HTR-8/SVneo (cell line): ENCODE results near the gene CBR3.

Source experiments
- DNase-seq: peaks from one replicate; pipeline ENCODE4 v3.0.0; 2011; ENCODE audit warnings: low spot score, mixed read lengths; ENCODE audit not compliant: insufficient read length
- FAIRE-seq: peaks from 2 replicates; lab custom pipeline; 2011; peaks lifted over from hg19 to GRCh38; lab: Jason Lieb, UNC

CBR3 gene

DNA sequence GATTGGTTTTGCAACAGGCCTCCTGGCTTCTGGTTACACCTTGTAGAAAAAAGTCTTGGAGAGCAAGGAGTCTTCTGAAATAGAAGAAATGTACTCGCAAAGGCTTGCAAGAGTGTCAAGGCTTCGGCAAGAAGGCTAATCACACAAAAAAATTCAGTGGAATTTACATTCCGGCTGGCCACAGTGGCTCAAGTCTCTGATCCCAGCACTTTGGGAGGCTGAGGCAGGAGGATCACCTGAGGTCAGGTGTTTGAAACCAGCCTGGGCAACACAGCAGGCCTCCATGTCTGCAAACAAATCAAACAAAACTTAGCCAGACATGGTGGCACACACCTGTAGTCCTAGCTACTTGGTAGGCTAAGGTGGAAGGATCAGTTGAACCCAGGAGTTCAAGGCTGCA lies 14.0 kb downstream of the CBR3 start:
- DNase-seq (no peak), FAIRE-seq (no peak)

DNA sequence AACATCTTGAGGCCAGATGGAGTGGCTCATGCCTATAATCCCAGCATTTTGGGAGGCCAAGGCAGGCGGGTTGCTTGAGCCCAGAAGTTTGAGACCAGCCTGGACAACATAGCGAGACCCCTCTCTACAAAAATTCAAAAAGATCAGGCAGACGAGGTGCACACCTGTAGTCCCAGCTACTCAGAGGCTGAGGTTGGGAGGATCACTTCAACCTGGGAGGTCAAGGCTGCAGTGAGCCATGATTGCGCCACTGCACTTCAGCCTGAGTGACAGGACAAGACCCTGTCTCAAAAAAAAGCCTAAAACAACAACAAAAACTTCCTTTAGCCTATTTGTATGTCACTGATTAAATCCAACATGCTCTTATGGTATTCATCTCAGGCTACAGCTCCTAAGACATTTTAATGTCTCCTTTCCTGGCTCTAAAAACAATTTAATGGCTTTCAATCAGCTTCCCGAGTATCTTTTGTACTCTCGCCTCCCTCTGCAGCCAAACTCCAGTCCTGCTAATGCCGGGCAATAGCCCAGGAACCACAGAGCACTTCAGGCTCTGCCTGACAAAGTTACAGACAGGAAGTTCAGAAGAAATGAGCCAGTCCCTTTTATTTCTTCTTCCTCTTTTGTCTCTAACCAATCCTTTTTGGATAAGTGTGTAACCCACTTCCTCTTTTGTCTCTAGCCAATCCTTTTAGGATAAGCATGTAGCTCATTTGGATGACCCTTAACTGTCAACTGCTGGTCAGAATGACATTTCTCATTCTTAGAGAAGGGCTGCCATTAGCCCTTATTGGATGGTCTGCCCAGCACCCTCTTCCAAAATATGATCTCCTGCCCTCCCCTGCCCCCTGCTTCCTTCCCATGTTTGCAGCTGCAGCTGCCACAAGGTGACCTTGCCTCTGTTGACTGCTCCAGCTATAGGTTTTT lies 15.2 kb downstream of the CBR3 start:
- FAIRE-seq = no peak

GRCh38 chr21:36155603-36156338 lies 20.9 kb downstream of the CBR3 start:
- no peak for DNase-seq
- no peak for FAIRE-seq

More for the DNA sequence above, 15.2 kb downstream of the CBR3 start:
- no peak for DNase-seq

DNA sequence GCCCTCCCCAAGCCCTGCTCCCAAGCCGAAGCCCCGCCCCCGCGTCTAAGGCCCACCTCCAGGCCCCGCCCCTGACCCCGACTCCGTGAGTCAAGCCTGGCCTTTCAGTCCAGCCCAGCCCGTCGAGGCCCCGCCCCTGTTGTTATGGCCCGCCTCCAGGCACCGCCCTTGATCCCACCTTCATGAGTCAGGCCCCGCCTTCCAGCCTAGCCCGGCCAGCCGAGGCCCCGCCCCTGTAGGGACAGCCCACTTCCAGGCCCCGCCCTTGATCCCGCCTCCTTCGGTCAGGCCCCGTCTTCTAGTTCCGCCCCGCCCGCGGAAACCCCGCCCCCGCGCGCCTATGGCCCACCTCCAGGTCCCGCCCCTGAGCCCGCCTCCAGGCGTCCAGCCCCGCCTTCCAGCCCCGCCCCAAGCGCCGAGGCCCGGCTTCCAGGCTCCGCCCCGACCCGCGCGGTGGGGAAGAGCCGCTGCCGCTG lies 21.5 kb downstream of the CBR3 start:
- FAIRE-seq (peak; percentile 92), DNase-seq (peak; percentile 94)

DNA sequence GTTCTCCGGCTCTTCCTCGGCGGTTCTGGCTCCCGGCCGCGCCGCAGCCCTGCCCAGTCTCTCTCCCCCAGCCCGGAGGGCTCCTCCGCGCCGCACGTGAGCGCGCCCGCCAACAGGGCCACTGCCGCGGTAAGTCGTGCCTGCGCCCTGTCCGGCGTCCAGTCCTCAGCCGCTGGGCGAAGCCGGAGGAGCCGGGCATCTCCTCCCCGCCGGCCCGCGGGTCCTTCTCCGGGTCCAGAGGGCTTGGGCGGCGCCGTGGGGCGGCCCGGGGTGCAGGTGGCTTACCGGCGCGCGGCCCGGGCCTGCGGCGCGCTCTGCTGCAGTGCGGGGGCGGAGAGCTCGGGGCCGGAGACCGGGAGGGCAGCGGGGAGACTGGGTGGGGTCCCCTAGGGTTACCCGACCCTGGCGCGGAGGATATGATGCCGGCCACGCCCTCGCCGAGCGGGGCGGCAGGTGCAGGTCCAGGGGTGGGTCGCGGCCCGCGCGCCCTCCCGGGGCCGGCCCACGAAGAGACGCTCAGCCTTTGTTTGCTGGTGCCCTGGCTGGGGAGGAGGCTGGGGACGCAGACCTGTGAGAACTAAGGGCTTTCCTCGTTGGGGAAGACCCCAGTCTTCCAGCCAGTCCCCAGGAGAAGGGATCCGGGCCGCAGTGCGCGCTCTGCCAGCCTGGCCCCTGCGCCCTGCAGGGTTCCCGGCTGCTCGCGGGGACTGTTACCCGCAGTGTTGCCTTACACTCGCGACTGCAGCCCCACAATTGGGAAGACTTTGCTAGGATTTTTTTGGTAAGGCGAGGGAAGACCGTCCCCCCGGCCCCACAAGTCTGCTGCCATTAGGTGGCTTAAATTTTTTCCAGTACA lies 22.2 kb downstream of the CBR3 start, which contains the start of gene DOP1B:
TSS of gene DOP1B (plus strand) at position 10 of the 856 bp plus-strand sequence. CDS start 7,910 bp downstream, outside the sequence.
- DNase-seq = peak; percentile 28
- FAIRE-seq = no peak

DNA sequence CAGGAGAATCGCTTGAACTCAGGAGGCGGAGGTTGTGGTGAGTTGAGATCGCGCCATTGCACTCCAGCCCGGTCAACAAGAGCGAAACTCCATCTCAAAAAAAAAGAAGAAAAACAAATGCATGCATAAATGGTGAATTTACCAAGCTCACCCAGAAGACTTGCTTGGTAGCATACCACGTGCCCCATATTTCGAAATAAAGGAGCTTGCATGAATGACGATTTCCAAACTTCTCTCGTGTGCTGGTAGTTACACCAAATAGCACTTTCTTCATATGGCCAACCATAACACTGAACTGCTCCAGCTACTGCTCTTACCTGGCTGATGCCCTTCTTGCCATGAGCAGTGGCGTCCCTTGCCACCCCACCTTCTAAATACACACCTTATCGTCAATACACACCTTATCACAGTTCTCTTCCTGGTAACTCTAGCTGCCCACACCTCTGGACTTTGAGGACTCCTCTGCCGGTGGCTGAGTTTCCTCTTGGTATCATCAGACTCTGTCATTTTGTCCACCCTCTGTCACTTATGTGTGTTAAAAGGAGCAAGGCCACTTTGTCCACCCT lies 24.6 kb downstream of the CBR3 start:
- FAIRE-seq = no peak
- DNase-seq = no peak

- no peak for FAIRE-seq
- DNase-seq = no peak
These were observed 25.9 kb downstream of the CBR3 start for GRCh38 chr21:36160850-36161178.

- no peak for DNase-seq
These were observed 27.8 kb downstream of the CBR3 start for GRCh38 chr21:36162631-36163030.

DNA sequence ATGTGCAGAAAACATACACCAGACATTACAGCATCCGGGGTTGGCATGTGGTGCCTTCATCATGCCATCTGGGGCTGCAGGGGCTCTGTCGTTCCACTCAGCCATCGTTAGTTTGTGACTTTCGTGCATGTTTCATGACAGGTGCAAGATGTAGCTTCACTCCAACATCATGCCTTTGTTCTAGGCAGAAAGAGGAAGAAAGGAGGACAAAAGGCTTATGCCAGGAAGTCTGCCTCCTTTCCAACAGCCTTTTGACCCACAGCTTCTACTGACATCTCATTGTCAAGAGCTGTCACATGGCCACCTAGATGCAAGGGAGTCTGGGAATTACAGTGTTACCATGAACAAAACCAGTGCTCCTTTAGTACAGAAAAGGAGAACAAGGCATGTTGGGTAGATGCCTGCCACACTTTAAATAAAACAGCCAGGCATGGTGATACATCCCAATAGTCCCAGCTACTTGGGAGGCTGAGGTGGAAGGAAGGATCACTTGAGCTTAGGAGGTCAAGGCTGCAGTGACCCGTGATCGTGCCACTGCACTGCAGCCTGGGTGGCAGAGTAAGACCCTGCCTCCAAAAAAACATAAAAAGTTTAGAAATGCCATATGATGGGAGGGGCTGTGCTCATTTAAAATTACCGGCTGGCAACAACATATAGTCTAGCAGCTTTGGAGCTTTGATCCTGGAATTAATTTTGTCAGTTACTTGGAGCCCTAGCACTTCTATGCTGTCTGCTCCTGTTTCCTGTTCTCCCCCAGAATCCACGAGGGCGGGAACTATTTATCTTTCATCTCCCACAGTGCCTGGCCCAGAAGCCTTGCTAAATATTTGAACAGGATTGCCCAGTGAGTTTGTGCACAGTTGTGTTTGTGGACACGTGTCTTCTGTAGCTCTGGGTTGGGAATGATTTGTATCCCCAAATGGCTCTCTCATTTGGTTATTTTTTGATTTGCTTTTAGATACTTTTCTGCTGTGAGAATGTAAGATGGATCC lies 29.2 kb downstream of the CBR3 start:
- DNase-seq (no peak), FAIRE-seq (no peak)

More at GRCh38 chr21:36162631-36163030, 27.8 kb downstream of the CBR3 start:
- no peak for FAIRE-seq

GRCh38 chr21:36165356-36165755 lies 30.5 kb downstream of the CBR3 start:
- DNase-seq = no peak
- no peak for FAIRE-seq

GRCh38 chr21:36166705-36167104 lies 31.8 kb downstream of the CBR3 start:
- no peak for FAIRE-seq
- DNase-seq = peak; percentile 51

- no peak for FAIRE-seq
These were observed 32.7 kb downstream of the CBR3 start for GRCh38 chr21:36167541-36167940.

DNA sequence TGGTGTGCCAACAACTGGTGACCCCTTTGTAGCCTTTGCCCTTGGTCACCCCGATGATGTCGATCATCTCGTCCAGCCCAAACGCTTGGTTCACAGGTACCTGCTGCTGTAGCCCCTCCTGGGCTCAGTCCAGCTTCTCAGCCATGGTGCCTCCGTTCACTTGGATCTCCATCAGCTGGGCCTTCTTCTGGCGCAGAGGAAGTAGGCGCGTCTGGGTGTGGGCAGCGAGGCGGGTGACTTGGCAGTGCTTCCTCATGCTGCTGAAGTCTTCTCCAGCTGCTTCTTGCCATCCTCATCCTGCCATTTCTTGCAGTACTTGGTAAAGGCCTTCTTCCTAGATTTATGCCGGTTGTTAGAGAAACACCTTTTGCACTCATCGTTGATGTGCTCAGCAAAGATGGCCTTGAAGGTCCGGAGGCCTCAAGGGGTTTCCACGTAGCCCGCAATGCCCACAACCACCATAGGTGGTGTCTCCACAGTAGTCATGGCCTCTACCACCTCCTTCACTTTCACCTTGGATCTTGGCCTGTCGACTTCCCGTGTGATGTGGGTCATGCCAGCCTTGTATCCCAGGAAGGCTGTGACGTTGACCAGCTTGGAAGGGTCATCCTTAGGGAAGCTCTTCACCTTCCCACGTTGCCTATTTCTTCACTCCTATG lies 34.7 kb downstream of the CBR3 start:
- DNase-seq = no peak
- FAIRE-seq = no peak

More at GRCh38 chr21:36167541-36167940, 32.7 kb downstream of the CBR3 start:
- DNase-seq = no peak

DNA sequence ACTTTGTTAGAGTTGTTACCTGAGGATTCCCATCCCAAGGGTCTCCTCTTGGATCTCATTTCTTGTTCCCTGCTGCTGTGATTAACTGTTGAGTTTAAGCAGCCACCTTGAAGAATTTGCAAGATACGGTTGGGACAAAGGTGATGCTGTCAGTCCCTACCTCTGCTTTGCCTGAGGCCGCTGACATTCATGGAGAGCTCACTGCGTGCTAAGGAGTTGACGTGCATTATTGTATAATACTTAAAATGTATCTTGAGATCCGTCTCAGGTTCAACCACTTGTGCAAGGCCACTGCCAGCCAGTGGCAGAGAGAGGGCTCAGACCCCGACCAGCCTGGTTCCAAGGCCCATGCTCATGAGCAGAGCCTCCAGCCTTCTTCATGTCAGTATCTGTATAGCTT lies 35.9 kb downstream of the CBR3 start:
- DNase-seq (no peak), FAIRE-seq (no peak)

- FAIRE-seq = no peak
These were observed 36.5 kb downstream of the CBR3 start for GRCh38 chr21:36171336-36171735.

GRCh38 chr21:36171741-36172331 lies 37.0 kb downstream of the CBR3 start:
- FAIRE-seq = no peak

More at GRCh38 chr21:36171336-36171735, 36.5 kb downstream of the CBR3 start:
- DNase-seq = no peak

GRCh38 chr21:36174780-36175179 lies 39.9 kb downstream of the CBR3 start:
- FAIRE-seq = no peak
- DNase-seq = no peak

More at GRCh38 chr21:36171741-36172331, 37.0 kb downstream of the CBR3 start:
- DNase-seq = no peak
